Progenitor cell of endocrine pancreas (in vitro differentiated cells): ENCODE data around the gene SH3BP5L. TPM values are rescaled to one million over a fixed set of nuclear protein-coding genes. Genes with fewer than 3 reads are reported as not detected.

ENCODE experiments used
- DNase-seq: peaks from one replicate; pipeline ENCODE4 v3.0.0; 2021; ENCODE audit warnings: low spot score; ENCODE audit not compliant: unreplicated experiment
- H3K27ac Mint-ChIP-seq: 2 replicates; pipeline ENCODE4 v1.8.0; 2021; ENCODE audit warnings: mild to moderate bottlenecking, moderate library complexity, mixed read lengths
- H3K27me3 Mint-ChIP-seq: 2 replicates; pipeline ENCODE4 v1.8.0; 2021; ENCODE audit warnings: mixed read lengths
- H3K36me3 Mint-ChIP-seq: 2 replicates; pipeline ENCODE4 v1.8.0; 2022; ENCODE audit warnings: mixed read lengths; ENCODE audit not compliant: insufficient read depth
- H3K4me1 Mint-ChIP-seq: 2 replicates; pipeline ENCODE4 v1.8.0; 2021; ENCODE audit warnings: low read depth, mixed read lengths
- H3K4me3 Mint-ChIP-seq: 2 replicates; pipeline ENCODE4 v1.8.0; 2021; ENCODE audit warnings: low read depth, mild to moderate bottlenecking, moderate library complexity, mixed read lengths
- H3K9me3 Mint-ChIP-seq: 2 replicates; pipeline ENCODE4 v1.8.0; 2021; ENCODE audit warnings: low read depth, mixed read lengths
- total RNA-seq: library from RNA; stranded (reverse); gene quantifications from 2 replicates; pipeline ENCODE4 v1.2.1, GENCODE V29; 2021
- TF ChIP-seq, protein P1 (sequence below): fragments of 200-600 bp; sonication (generic); IDR thresholded peaks from one replicate; pipeline ENCODE4 v1.5.0; 2021; ENCODE audit warnings: antibody characterized with exemption, mild to moderate bottlenecking; ENCODE audit not compliant: unreplicated experiment

SH3BP5L gene
- total RNA-seq, 1 donor from 2014 or later = 32.5 TPM

GRCh38 chr1:248850536-248851251, 25.0 kb upstream of the SH3BP5L start:
- DNase-seq = no peak
- H3K4me3 Mint-ChIP-seq = no peak overlapping the region
- no peak overlapping the region for H3K27ac Mint-ChIP-seq
- H3K9me3 Mint-ChIP-seq = no peaks in the 10 kb centered on the region
- H3K36me3 Mint-ChIP-seq = peaks cover 18% of the 10 kb centered on the region
- TF ChIP-seq, protein P1, sequence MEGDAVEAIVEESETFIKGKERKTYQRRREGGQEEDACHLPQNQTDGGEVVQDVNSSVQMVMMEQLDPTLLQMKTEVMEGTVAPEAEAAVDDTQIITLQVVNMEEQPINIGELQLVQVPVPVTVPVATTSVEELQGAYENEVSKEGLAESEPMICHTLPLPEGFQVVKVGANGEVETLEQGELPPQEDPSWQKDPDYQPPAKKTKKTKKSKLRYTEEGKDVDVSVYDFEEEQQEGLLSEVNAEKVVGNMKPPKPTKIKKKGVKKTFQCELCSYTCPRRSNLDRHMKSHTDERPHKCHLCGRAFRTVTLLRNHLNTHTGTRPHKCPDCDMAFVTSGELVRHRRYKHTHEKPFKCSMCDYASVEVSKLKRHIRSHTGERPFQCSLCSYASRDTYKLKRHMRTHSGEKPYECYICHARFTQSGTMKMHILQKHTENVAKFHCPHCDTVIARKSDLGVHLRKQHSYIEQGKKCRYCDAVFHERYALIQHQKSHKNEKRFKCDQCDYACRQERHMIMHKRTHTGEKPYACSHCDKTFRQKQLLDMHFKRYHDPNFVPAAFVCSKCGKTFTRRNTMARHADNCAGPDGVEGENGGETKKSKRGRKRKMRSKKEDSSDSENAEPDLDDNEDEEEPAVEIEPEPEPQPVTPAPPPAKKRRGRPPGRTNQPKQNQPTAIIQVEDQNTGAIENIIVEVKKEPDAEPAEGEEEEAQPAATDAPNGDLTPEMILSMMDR = no peak
- no peaks in the 10 kb centered on the region for H3K4me1 Mint-ChIP-seq
- no peaks in the 10 kb centered on the region for H3K27me3 Mint-ChIP-seq

GRCh38 chr1:248850124-248850523, 24.4 kb upstream of the SH3BP5L start:
- H3K4me1 Mint-ChIP-seq = no peaks in the 10 kb centered on the region

DNA sequence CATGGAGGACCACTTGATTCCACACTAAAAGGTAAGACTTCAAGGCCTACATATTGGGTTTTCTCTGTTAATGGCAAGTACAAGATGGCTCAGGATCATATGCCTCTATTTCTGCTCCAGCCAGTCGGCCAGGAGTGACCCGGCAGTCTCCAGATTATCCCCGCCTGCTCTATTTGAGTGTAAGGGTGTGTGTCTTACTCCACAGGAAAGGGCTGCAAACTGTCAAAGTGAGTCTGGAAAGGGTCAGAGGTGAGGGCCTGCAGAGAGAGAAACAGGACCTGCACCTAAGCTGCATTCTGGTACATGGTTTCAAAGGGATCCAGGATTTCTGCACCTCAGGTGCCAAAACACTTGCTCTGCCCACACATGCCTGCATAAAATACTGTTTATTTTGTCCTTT, 23.9 kb upstream of the SH3BP5L start:
- TF ChIP-seq, protein P1 = no peak
- Mint-ChIP-seq H3K36me3 (peaks cover 17% of the 10 kb centered on the region), H3K4me3 (no peak overlapping the region), H3K4me1 (no peaks in the 10 kb centered on the region), H3K9me3 (no peaks in the 10 kb centered on the region), H3K27ac (no peak overlapping the region), H3K27me3 (no peaks in the 10 kb centered on the region)
- DNase-seq = no peak

More at GRCh38 chr1:248850124-248850523, 24.4 kb upstream of the SH3BP5L start:
- Mint-ChIP-seq H3K4me3 (no peak overlapping the region), H3K36me3 (peaks cover 21% of the 10 kb centered on the region), H3K9me3 (no peaks in the 10 kb centered on the region), H3K27ac (no peak overlapping the region), H3K27me3 (no peaks in the 10 kb centered on the region)
- DNase-seq = no peak
- TF ChIP-seq, protein P1 = no peak

GRCh38 chr1:248849152-248849551, 23.4 kb upstream of the SH3BP5L start:
- DNase-seq = no peak
- Mint-ChIP-seq H3K36me3 (peaks cover 15% of the 10 kb centered on the region), H3K4me3 (no peak overlapping the region), H3K9me3 (no peaks in the 10 kb centered on the region), H3K27me3 (no peaks in the 10 kb centered on the region), H3K4me1 (no peaks in the 10 kb centered on the region), H3K27ac (no peak overlapping the region)
- TF ChIP-seq, protein P1 = no peak

DNA sequence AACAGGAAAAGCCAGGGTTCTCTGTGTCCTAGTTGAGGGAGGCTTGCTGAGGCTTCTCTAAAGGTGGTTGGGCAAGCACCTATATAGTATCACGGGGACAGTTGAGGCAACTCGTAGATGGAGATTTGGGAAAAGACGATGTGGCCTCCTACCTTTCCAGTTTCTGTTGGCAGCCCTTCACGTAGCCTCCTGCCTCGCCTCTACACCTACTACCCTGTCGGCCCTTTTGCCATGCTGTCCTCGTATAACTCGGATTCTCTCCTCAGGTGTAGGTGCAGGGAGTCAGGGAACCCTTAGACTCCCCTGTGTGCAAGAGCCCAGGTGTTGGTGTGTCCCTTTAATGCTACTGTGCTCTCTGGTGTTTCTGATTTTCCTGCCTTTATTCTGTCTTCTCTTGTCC, 22.9 kb upstream of the SH3BP5L start:
- no peak for DNase-seq
- TF ChIP-seq, protein P1 = no peak
- peaks cover 13% of the 10 kb centered on the region for H3K36me3 Mint-ChIP-seq
- H3K4me3 Mint-ChIP-seq = no peak overlapping the region
- no peaks in the 10 kb centered on the region for H3K4me1 Mint-ChIP-seq
- H3K9me3 Mint-ChIP-seq = no peaks in the 10 kb centered on the region
- no peaks in the 10 kb centered on the region for H3K27me3 Mint-ChIP-seq
- no peak overlapping the region for H3K27ac Mint-ChIP-seq
